Measurements from ENCODE around the gene EHD4. TPM values are rescaled to one million over a fixed set of nuclear protein-coding genes. Genes with fewer than 3 reads are reported as not detected.

EHD4 gene
- 92.9 and 130 TPM in 2 replicates for total RNA-seq

DNA sequence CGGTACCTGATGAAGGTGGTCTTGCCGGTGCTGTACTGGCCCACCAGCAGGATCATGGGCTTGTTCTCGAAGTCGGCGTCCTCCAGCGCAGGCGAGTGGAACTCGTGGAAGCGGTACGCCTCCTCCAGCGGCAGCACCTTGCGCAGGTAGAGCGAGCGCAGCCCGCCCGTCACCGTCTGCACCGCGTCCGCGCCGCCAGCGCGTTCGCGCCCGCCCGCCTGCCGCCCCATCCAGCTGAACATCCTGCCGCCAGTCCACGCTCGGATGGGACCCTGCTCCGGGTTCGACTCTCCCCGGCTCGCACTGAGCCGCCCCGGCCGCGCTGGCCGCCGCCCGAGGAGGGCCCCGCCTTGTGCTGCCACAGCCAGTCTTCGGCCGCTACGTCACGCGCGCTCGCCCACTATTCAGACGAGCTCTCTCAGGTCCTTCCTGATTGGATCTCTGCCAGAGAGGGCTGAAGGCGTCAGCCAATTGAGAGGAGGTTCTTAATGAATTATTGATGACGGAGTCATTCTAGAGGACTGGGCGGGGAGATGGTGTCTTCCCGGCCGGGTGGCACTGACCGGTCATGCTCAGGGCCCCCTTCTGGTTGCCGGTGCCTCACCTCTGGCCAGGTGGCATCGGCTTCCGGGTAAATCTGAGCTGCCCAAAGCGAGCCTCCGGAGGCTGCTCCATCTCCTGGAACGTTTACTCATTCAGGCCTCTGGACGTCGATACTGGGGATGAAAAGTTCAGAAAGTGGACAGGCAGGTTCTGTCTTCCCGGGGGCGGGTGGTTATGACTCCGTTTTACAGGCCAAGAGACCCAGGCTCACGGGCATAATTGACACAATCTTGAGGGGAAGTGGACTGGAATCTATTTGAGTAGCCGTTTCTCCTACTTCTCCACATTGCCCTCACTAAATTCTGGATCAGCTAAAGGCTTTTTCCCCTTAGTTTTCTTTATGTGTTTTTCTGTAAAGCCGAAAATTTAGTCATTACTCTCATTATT is at the start of gene EHD4:
EHD4 (minus strand) TSS at position 305 of the 990 bp plus-strand sequence; CDS start at position 242, 63 bp downstream.

GRCh38 chr15:42020713-42021273 is 48.4 kb upstream of the EHD4 start, which contains the start of gene PLA2G4E:
Gene PLA2G4E (minus strand): TSS chr15:42021042. CDS start chr15:42021030, 12 bp downstream.

DNA sequence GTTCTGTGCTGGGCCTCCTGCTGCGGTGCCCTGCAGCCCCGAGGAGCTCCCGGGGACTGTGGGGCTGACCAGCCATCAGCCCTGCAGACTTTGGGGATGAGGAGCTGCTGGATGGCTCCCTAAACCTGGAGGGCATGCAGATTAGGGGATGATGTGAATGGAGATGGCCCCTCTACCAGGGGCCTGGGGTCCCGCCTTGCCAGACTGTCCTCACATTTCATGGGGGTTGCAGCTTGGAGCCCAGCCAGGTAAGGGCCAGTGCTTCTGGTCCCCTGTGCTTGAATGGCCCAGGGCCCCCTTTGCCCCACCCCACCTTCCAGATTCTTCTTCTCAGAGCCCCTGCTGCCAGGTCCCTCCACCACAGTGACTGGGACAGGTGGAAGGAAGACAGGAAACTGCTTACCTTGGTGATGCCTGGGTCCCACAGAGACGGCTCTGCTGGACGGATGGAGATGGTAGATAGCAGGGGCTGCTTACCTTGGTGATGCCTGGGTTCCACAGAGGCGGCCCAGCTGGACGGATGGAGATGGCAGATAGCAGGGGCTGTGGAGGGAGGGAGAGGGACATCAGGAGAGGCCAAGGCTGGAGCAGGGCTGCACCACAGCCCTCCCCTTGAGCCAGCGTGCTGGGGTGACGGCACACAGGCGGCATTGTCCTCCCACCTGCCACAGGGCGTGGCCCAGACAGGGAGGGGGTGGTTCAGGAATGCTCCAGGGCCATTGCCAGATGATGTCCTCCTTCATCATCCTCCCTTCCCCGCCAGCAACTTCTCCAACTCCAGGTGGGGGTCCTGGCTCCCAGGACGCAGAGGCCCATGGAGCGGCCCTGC is 78.7 kb downstream of the EHD4 start, which contains the start of gene SPTBN5:
SPTBN5 (minus strand) TSS at position 632 of the 829 bp plus-strand sequence; CDS start at position 76, 556 bp downstream.

Other genes with a start within 250 kb of the EHD4 start
- 18.0 and 24.8 TPM in 2 replicates for gene MAPKBP1, start 198.1 kb downstream of the EHD4 start, total RNA-seq
- gene JMJD7, start 144.5 kb downstream of the EHD4 start, total RNA-seq = 0.65 and 3.1 TPM in 2 replicates
- gene PLA2G4B, start 133.7 kb downstream of the EHD4 start, total RNA-seq = 0.16 and 1.7 TPM in 2 replicates
- 5.2 and 5.3 TPM in 2 replicates for gene SPTBN5, start 78.5 kb downstream of the EHD4 start, total RNA-seq
- gene PLA2G4E, start 48.5 kb upstream of the EHD4 start, total RNA-seq = not detected in 2 replicates
- gene PLA2G4D, start 122.0 kb upstream of the EHD4 start, total RNA-seq = not detected in 2 replicates
- gene PLA2G4F, start 184.1 kb upstream of the EHD4 start, total RNA-seq = not detected in 2 replicates
- gene VPS39, start 235.7 kb upstream of the EHD4 start, total RNA-seq = 22.8 and 57.4 TPM in 2 replicates